Stomach (tissue), 4 donors: Measurements from ENCODE around the gene DDX55.

ENCODE experiments used
- EP300 ChIP-seq: sonication (generic); formaldehyde crosslinking; IDR thresholded peaks from one replicate; pipeline ENCODE4 v1.6.1; 2017; ENCODE audit warnings: antibody characterized with exemption
- POLR2A ChIP-seq, 4 donors: fragments of 450-650 bp; IDR thresholded peaks; one replicate each; pipeline ENCODE4 v1.6.1; 2016; ENCODE audit warnings: antibody characterized with exemption in 4 of 4, control low read depth in 2 of 4, mild to moderate bottlenecking in 1 of 4, moderate library complexity in 1 of 4
- POLR2AphosphoS5 ChIP-seq, 3 donors: sonication (generic); formaldehyde crosslinking; IDR thresholded peaks; one replicate each; pipeline ENCODE4 v1.6.1; 2016; ENCODE audit warnings: antibody characterized with exemption in 3 of 3
- TF ChIP-seq, protein P1 (sequence below), 7 experiments: fragments of 450-650 bp in 4 of 7; fragments of 200-600 bp in 3 of 7; sonication (generic) in 3 of 7; IDR thresholded peaks; one replicate each; pipeline ENCODE4 v1.5.1; 2016 to 2019; ENCODE audit warnings: antibody characterized with exemption in 7 of 7, control low read depth in 2 of 7, mild to moderate bottlenecking in 1 of 7

DNA sequence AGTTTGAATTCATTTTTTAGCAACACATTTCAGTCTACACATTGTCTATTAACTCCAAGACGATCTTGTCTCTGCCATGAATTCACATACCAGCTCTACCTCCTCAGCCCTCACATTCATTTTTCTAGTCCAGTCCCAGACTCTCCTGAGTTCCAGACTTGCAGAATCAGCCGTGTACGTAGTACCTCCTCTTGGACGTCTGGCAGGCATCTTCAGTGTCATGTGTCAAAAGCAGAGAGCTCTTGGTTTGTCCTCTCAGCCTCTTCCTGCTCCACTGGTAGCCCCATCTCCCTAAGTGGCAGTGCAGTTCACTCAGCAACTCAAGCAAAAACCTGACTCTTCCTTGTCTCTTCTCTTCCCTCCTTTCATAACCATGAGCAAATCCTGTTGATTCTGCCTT, 54.5 kb downstream of the DDX55 start:
- TF ChIP-seq POLR2AphosphoS5 (IDR thresholded peaks at IDR 0.05) (no peak), EP300 (no peak), POLR2A (IDR thresholded peaks at IDR 0.05) (no peak)
- TF ChIP-seq, protein P1, sequence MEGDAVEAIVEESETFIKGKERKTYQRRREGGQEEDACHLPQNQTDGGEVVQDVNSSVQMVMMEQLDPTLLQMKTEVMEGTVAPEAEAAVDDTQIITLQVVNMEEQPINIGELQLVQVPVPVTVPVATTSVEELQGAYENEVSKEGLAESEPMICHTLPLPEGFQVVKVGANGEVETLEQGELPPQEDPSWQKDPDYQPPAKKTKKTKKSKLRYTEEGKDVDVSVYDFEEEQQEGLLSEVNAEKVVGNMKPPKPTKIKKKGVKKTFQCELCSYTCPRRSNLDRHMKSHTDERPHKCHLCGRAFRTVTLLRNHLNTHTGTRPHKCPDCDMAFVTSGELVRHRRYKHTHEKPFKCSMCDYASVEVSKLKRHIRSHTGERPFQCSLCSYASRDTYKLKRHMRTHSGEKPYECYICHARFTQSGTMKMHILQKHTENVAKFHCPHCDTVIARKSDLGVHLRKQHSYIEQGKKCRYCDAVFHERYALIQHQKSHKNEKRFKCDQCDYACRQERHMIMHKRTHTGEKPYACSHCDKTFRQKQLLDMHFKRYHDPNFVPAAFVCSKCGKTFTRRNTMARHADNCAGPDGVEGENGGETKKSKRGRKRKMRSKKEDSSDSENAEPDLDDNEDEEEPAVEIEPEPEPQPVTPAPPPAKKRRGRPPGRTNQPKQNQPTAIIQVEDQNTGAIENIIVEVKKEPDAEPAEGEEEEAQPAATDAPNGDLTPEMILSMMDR (IDR thresholded peaks at IDR 0.05): no peak
